Fibroblast of skin of left quadriceps (primary cell): ENCODE results near the gene IQGAP3.
"Not testable (repeated sequence)": the region's sequence is repeated elsewhere in the genome, so short reads cannot be mapped to it uniquely, and the experiment has no call there.

Source experiments
- DNase-seq, 2 experiments: peaks; one replicate each; pipeline ENCODE4 v3.0.0-alpha.2; 2013; ENCODE audit warnings: low read depth in 2 of 2

Gene IQGAP3

DNA sequence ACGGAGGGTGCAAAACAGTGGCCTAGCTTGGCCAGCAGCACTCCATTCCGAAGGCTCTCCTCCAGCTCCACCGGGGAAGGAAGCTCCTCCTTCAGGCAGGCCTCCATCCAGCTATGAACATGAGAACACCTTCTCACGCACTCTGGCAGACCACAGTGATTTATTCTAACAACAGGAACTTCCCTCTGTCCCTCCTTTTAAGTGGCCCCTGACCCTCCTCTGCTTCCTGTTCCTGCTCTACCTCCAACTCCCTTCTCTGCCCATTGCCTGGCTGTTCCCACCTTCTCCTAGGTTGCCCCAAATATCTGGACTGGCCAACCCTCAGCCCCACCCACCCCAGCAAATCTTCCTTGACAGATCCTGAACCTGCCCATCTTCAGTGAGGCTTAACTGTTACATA is 5.9 kb downstream of the IQGAP3 start:
- no peak for DNase-seq

DNA sequence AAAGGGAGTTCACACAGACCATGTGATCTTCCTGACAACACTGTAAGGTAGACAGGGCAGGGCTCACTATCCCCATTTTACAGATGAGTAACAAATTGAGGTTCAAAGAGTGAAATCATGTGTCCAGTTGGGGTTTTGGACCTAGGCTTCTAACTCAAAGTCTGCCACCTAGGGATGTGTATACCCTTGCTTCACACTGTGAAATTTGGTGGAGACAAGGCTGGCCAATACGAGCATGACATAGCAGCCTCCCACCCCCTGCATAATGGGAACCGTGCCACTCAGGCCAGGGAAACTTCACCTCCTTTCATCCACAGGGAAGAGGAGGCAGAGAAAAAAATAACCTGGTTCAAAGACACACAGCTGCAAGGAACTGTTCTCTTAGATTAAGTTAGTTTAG is 6.8 kb downstream of the IQGAP3 start:
- no peak for DNase-seq

DNA sequence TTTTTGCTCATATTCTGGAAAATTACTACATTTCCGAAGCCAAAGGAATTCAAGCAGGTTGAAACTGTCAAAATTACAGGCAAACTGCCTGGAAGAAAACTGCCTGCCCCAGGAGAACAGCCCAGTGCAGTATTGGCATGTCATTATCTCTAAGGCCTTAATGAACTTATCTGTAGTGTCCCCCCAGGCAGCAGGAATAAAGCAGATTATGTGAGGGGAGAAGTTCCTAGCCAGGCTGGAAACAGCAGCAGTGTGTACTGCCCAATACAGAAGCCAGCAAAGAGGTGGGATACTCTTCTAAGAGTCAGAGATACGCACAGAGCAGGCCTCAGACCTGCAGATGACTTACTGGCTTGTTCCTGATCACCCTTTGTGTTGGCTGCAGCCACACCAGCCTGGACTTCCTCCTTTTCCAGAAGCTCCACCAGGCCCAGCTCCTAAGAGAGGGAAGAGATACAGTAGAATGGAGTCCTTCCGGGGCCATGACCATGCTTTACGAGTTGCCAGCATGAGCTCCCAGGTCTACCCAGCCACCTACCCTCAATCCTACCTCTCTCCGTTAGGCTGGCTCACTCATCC is 11.7 kb downstream of the IQGAP3 start:
- no peak for DNase-seq

DNA sequence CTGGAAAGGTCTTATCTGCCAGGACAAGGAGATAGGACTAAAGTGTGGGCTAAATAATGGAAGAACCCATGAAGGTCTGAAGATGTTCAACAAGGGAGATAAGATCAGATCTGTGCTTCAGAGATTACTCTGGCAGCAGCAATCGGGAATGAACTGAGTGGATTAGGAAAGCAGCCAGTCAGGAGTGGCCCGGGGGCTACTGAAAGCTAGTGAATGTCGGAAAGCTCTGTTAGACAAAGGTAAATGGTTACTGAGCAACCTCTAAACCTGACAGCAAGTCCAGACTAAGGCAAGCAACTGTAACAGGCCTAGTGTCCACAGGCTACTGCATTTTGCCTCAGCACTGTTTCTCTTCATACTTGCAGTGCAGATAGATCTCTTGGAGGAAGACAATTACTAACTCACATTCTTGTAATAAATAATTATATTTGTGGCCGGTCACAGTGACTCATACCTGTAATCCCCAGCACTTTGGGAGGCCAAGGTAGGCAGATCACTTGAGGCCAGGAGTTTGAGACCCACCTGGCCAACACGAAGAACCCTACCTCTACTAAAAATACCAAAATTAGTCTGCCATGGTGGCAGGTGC is 12.5 kb downstream of the IQGAP3 start:
- no peak for DNase-seq

DNA sequence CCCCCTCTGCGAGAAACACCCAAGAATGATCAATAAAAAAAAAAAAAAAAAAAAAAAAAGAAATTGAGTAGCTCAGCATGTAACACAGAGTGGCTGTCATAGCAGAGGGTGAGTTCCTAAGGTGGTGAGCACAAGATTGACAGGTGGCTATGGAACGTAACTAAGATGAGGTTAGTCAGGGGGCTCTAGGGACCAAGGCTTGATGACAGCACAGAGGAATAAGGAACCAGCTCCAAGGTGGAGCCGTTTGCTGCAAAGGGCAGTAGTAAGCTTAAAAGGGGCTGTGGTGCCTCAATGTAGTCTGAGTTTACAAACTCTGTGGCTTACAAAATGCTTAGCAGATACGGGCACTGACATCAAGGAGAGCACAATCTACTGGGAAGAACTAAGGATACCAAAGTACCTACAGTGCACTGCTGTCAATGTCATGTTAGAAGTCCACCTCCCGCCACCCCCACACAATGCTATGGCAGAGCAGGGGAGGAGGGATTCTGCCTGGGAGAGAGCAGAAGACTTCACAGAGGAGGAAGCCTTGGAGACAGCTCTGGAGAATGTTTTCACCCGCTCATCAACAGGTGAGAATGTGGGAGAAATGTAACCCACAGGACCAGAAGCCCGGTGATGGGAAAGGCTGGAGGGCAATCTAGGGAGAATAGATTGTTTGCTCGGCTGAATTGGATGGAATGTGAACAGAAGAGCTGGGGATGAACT is 13.1 kb downstream of the IQGAP3 start:
- DNase-seq, result no peak

DNA sequence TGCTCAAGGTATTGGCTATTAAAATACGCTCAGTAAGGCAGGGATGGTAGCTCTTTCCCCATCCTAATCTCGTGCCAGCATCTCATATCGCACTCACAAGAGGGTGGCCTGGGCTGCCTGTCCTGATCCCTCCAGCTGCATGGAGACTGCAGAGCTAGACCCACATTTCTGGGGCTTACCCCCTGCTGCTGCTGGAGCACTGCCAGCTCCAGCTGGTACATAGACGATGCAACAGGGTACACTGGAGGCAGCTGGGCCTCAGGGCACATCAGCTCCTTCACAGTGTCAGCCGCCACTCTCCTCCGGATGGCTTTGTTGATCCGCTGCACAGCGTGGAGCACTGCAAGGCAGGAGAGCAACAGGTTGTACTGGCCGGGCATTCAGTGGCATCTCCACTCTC is 16.0 kb downstream of the IQGAP3 start:
- DNase-seq, result no peak

DNA sequence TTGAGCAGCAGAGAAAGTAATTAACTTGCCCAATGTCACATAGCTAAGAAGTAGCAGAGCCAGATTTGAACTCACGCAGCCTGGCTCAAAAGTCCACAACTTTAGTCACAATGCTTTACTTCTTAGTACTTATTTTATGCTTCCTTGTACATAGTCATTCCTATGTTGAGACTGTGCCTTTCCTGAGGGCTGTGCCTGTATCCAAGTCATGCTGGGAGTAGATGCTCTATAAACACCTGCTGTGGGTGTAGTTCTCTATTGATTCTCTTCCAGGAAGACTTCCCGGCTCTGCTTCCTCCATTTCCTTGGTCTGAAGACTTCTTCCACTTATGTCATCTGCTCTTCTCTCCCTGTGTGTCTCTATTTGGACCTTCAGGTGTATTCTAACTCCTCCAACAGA is 16.6 kb downstream of the IQGAP3 start:
- no peak for DNase-seq

DNA sequence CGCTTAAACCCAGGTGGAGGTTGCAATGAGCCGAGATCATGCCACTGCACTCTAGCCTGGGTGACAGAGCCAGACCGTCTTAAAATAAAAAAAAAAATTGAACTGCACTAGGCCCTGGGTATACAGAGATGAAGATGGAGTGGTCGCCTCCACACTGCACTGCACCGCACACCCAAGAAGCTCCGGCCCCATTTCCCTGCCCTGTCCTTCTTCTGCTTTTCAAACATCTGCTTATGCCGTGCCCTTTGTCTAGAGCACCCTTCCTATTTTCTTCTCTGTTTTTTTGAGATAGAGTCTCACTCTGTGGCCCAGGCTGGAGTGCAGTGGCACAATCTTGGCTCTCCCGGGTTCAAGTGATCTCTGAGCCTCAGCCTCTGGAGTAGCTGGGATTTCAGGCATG is 17.4 kb downstream of the IQGAP3 start:
- no peak for DNase-seq

DNA sequence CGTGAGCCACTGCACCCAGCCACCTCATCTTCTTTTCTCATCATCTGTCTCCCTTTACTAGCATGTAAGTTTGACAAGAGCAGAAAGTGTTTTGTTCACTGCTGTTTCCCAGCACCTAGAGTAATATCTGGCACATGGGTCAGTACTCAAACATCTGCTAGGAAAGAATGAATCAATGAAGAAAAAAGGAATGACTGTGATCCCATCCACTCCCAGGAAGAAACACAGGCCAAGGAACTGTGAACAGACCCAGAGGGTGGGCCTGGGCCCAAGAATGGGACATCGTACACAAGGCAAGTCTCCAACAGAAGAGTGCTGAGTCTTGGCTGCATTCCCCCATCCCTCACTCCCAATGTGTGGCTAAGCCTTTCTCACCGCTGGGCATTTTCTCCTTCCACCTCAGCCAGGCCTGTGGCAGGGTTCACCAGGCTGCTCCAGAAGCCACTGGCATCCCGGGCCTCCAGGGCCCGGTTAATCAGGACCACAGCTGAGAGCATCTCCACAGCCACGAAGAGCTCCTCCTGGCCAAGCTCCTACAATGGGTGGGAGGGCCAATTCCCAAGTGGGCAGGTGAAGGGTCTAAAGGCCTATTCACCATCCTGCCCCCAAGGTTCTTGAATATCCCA is 18.4 kb downstream of the IQGAP3 start:
- DNase-seq, result no peak

DNA sequence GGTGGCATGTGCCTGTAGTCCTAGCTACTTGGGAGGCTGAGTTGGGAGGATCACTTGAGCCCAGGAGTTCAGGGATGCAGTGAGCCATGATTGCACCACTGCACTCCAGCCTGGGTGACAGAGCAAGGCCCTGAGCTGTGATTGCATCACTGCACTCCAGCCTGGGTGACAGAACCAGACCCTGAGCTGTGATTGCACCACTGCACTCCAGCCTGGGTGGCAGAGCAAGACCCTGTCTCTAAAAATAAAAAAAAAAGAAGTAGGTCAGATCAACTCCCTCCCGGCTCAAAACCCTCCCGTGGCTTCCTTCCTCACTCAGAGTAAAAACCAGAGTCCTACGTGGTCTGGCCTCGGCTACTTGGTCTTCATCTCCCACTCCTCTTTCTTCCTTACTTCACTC is 19.4 kb downstream of the IQGAP3 start:
- not testable (repeated sequence) for DNase-seq

DNA sequence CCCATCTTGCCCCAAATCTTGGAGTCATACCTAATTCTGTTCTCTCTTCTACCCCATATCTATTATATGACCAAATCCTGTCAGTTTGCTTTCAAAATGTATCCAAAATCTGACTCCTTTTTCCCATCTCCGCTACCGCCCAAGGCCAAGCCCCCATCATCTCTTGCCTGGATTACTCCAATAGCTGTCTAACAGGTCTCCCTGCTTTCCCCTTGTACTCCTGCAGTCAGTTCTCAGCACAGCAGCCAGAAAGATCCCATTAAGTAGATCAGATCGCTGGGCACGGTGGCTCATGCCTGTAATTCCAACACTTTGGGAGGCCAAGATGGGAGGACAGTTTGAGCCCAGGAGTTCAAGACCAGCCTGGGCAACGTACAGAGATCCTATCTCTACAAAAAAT is 19.8 kb downstream of the IQGAP3 start:
- DNase-seq, result no peak

DNA sequence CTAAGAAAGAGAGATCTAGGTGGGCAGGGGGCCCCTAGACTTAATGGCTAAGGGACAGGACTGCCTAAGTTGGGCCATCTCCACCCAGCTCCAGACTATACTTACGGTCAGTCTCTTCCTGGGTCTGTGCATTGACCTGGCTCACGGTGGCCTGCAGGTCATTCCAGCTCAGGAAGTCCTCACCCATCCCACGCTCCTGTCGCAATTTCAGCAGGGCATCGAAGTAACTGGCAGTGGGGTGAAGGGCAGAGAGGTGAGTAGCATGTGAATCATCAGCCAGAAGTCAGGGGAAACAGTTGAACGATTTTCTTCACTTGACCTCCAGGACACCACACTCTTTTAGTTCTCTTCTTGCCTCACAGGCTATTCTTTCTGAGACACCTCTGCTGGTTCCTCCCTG is 20.5 kb downstream of the IQGAP3 start:
- no peak for DNase-seq

DNA sequence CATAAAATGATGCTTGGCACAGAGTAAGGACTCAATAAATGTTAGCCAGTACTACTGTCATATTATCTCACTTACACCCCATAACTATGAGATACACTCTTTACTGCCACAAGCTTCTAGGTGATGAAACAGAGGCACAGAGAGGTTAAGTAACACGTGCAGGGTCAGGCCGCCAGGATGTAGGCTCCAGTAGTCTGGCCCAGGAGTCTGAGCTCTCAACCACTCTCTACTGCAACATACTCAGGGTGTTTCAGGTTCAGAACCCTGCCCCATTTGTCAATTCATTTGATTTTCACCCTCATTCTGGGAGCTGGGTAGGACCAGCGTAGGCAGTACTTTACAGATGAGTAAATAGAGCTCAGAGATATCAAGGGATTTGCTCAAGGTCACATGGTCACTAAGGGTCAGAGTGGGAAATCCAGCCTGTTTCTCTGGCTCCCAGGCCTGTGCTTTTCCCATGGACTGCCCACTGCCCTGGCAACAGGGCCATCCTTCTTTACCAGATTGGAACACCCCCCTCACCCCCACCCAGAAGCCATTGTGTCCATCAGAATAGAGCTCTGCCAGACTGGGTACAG is 21.2 kb downstream of the IQGAP3 start:
- DNase-seq, result no peak

DNA sequence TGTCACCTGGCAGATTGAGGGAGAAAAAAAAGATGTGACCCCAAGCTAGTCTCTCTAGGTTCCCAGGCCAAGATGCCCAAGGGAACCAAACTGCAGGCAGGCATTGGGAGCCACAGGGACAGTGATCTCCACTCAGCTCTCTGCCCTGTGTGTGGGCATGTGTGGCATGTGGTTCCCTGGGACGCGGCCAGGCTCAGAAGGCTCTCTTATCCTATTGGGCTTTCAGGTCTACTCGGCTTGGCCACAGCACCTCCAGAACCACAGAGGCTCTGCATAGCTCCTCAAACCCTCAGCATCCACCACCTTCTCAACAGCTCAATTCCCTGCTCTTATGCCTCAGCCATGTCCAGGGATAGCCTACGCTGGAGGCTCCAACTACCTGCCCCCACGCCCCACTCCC is 22.0 kb downstream of the IQGAP3 start:
- DNase-seq, result no peak

DNA sequence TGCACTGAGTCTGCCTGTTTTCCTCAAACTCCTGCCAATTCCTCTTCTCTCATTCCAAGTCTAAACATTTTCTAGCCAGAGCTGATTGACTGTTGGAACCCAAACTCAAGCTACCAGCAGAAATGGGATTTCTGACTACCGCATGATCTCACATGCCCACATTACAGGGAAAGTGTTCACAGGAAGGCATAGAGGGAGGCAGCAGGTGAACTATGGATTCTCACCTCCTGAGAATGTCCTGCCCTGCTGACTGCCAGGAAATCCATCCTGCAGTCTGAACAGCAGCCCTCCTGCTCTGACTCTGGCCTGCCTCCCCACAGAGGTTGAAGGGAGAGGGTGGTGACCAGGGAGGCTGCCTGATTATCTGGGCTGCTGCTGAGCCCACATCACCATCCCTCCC is 22.5 kb downstream of the IQGAP3 start:
- DNase-seq, result no peak

DNA sequence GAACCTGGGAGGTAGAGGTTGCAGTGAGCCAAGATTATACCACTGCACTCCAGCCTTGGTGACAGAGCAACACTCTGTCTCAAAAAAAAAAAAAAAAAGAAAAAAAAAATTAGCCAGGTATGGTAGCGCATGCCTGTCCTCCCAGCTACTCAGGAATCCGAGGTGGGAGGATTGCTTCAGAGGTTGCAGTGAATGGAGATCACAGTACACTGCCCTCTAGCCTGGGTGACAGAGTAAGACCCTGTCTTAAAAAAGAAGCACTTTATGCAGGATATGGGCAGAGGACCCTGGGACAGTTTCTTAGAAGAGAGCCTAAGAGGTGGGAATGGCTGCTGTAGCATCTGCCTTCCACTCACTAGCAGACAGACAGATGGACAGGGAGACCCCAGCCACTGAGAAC is 23.0 kb downstream of the IQGAP3 start:
- DNase-seq, result no peak

DNA sequence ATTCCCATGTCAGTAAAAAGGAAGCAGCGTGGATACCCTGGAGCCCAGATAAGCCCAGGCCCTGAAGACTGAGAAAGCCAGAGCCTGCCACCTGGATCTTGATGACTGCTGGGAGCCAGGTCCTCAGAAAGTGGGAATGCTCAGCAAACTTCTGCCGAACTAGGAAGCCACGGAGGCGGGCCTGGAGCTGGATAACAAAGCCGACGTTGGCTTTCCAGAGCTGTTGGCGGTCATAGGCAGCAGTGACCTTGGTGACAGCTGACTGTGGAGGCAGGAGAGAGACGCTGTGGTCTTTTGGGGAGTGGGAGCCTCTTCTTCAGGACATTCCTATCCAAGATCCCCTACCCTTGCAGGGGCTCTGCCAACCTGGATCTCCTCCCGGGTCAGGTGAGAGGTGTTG is 24.4 kb downstream of the IQGAP3 start:
- no peak for DNase-seq

DNA sequence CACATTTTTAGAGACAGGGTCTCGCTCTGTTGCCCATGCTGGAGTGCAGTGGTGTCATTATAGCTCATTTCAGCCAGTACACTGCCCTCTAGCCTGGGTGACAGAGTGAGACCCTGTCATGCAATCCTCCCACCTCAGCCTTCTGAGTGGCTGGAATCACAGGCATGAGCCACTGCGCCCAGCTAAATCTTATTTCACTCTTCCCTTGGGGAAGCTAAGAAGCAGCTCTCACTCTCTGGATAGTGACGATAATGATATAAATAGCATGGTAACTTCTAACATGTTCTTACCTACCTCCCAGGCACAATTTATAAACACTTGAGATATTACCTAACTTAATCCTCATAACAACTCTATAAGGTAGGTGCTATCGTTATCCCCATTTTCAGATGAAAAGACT is 24.9 kb downstream of the IQGAP3 start:
- no peak for DNase-seq

DNA sequence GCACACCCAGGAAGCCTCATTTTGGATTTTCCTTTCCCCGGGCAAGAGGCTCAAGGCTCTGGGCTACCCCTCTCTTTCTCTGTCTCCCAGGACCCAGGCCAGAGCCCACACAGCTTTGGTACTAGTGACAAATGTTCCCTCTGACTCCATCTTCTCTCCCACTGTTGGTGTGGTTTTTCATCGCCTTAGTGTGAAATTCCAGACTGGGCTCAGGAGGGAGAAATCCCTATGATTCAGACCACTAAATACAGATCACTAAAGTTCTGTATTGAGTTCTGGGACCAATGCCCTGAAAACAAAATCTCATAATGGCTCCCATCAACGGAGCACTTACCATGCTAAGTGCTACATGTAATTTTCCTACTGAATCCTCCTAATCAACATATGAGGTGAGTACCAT is 26.1 kb downstream of the IQGAP3 start:
- DNase-seq, result no peak

DNA sequence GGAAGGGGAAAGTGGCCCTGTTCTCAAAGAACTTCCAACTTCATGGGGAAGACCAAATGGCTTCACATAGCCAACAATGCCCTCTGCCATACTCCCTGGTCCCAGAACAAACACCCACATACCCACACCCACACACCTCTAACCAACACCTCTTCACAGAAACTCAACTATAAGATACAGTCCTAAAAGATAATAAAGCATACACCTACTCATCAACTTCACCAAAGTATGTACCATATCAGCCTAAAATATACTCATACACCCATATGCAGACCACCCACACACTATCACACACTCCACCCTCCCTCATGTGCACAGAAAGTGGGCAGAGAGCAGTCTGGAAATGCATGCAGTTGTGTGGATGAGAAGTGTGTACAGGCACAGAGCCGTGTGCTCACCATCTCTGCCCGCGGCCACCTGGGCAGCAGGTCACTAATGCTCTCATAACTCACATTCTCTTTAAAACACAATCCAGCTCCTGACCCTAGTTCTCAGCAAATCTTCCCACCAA is 27.7 kb downstream of the IQGAP3 start:
- DNase-seq, result no peak

DNA sequence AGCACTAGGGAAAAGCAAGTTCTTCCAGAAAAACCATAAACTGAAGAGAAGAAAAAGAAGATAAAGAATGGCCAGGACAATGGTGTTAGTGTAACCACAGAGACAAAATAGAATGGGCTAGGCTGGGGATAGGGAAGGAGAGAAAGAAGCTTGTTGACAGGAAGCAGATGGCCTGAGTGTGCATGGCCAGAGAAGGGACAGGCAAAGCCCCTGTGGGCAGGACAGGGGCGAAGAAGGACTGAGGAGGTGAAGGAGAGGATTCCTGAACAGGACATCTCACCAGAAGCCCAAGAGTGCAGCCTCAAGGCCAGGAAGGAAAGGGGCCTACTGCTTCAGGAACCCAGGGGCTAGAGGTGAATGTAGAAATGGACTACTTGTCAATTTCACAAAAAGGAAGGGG is 29.3 kb downstream of the IQGAP3 start:
- no peak for DNase-seq

DNA sequence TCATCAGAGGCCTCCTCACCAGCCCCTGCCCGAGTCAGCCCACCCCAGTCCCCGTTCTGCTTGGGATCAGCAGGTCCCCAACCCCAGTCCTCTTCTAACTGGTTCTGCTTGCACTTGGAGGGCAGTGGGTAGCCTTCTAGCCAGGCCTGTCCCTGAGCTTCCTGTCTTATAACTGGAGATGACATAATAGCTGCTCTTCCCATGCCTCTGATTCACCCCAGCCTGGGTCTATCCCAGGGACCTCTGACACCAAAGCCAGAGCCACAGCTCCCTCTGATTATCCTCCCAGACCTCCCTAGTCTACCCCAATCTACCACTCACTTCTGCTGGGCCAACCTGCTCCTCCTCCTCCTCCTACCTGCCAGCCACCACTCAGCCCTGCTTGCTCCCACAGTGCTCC is 31.4 kb downstream of the IQGAP3 start:
- no peak for DNase-seq
